ENCODE measurements around the gene IER5.

DNA sequence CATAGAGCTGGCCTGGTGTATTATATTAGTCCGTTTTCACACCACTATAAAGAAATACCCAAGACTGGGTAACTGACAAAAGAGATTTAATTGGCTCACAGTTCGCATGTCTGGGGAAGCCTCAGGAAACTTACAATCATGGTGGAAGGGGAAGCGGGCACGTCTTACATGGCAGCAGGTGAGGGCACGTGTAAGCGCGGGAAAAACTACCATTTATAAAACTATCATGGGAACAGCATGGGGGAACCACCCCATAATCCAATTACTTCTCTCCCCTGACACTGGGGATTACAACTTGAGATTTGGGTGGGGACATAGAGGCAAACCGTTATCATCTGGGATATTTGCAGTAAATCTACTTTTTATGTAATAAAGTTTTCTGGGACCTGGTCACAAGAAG, 6.8 kb downstream of the IER5 start:
- TF ChIP-seq POLR2A (IDR thresholded peaks at IDR 0.05) (no peak), POLR2AphosphoS5 (IDR thresholded peaks at IDR 0.05) (no peak), EP300 (IDR thresholded peaks at IDR 0.05) (no peak)
- TF ChIP-seq, protein P1, sequence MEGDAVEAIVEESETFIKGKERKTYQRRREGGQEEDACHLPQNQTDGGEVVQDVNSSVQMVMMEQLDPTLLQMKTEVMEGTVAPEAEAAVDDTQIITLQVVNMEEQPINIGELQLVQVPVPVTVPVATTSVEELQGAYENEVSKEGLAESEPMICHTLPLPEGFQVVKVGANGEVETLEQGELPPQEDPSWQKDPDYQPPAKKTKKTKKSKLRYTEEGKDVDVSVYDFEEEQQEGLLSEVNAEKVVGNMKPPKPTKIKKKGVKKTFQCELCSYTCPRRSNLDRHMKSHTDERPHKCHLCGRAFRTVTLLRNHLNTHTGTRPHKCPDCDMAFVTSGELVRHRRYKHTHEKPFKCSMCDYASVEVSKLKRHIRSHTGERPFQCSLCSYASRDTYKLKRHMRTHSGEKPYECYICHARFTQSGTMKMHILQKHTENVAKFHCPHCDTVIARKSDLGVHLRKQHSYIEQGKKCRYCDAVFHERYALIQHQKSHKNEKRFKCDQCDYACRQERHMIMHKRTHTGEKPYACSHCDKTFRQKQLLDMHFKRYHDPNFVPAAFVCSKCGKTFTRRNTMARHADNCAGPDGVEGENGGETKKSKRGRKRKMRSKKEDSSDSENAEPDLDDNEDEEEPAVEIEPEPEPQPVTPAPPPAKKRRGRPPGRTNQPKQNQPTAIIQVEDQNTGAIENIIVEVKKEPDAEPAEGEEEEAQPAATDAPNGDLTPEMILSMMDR (IDR thresholded peaks at IDR 0.05), result no peak

Measured in gastroesophageal sphincter (tissue), 3 donors.